ENCODE measurements around the gene GLI3. TPM values are rescaled to one million over a fixed set of nuclear protein-coding genes. Genes with fewer than 3 reads are reported as not detected.
A peak's percentile ranks its signal among the peaks of the same experiment; 100 is the strongest.

Gene GLI3
- polyA plus RNA-seq, 1 experiment: 6.0 TPM

DNA sequence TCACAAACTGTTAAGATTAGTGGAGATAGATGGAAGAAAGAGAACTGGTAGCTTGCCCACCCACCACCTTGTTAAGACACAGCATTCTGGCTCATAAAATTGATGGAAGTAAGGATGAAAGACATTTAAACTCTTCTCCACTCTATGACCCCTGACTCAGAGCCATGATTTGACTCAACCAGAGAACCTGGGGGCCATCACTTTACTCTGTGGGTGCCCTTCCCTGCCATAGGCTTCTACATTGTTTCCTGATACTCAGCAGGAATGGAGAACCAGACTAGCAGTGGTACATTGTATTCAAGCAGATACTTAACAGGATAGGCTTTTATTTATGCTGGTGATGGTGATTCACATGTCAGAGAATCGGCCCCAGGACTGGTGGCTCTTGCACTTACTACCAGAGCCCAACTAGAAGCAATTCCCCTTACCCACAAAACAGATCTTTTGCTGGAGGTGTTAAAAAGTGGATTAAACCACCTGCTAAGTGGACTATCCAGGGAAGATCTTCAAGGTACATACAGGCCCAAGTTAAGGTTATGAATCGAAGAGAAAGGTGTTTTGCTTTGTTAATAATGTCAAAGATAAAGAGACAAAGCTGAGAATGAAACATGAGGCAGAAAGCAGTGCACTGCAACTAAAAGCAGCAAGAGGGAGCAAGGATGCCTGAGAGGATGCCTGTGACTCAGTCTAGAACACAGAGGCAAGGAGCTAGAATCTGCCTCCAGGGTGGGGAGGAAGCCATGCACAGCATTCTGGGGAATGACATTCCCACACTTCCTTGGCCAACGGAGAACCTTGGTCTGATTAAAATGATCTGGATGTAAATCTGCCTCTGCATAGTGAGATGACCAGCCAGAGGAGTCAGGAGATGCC lies 36.0 kb upstream of the GLI3 start:
- Histone ChIP-seq H3K27ac (ENCODE audit: low read depth, low read length) (no peak overlapping the region), H3K4me3 (ENCODE audit: low read depth, low read length) (no peak overlapping the region), H3K9me3 (ENCODE audit: control insufficient read depth, insufficient read depth, low read length) (no peaks in the 10 kb centered on the region), H3K27me3 (ENCODE audit: control insufficient read depth, insufficient read depth, low read length) (no peaks in the 10 kb centered on the region)
- TF ChIP-seq, protein P1, sequence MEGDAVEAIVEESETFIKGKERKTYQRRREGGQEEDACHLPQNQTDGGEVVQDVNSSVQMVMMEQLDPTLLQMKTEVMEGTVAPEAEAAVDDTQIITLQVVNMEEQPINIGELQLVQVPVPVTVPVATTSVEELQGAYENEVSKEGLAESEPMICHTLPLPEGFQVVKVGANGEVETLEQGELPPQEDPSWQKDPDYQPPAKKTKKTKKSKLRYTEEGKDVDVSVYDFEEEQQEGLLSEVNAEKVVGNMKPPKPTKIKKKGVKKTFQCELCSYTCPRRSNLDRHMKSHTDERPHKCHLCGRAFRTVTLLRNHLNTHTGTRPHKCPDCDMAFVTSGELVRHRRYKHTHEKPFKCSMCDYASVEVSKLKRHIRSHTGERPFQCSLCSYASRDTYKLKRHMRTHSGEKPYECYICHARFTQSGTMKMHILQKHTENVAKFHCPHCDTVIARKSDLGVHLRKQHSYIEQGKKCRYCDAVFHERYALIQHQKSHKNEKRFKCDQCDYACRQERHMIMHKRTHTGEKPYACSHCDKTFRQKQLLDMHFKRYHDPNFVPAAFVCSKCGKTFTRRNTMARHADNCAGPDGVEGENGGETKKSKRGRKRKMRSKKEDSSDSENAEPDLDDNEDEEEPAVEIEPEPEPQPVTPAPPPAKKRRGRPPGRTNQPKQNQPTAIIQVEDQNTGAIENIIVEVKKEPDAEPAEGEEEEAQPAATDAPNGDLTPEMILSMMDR (IDR thresholded peaks at IDR 0.05; ENCODE audit: low read depth, low read length): peak; percentile 59
- no peak for DNase-seq (ENCODE audit: low read depth, low spot score)
- ChIA-PET CTCF (interaction anchor here (0.5 to 1.4 kb wide), 11 partner anchors 10 to 301 kb away, joined by 3 to 9 read pairs (median 5); no protein-coding TSS in a partner anchor), POLR2A (no interaction called here)

DNA sequence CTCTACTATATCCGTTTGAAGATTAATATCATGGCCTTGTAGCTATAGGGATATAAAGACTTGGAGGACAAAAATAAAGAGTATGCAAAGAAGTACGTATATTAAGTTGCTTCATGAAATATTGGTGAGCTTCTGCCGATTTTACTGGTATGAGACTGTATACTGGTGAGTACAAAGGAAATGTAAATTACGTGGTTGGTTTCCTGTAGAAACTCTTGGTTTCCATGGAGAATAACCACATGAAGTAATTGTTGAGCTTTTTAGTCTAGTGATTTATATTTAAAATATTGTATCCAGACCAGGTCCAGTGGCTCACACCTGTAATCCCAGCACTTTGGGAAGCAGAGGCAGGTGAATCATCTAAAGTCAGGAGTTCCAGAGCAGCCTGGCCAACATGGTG lies 32.2 kb upstream of the GLI3 start:
- H3K9me3 ChIP-seq (ENCODE audit: control insufficient read depth, insufficient read depth, low read length): no peaks in the 10 kb centered on the region
- TF ChIP-seq, protein P1 (IDR thresholded peaks at IDR 0.05; ENCODE audit: low read depth, low read length): no peak
- no peak for DNase-seq (ENCODE audit: low read depth, low spot score)
- no peak overlapping the region for H3K27ac ChIP-seq (ENCODE audit: low read depth, low read length)
- no peak overlapping the region for H3K4me3 ChIP-seq (ENCODE audit: low read depth, low read length)
- H3K27me3 ChIP-seq (ENCODE audit: control insufficient read depth, insufficient read depth, low read length): no peaks in the 10 kb centered on the region
- ChIA-PET CTCF (interaction anchor here (1.0 to 1.6 kb wide), 2 partner anchors 23 to 290 kb away, joined by 4 to 9 read pairs; no protein-coding TSS in a partner anchor), POLR2A (no interaction called here)

DNA sequence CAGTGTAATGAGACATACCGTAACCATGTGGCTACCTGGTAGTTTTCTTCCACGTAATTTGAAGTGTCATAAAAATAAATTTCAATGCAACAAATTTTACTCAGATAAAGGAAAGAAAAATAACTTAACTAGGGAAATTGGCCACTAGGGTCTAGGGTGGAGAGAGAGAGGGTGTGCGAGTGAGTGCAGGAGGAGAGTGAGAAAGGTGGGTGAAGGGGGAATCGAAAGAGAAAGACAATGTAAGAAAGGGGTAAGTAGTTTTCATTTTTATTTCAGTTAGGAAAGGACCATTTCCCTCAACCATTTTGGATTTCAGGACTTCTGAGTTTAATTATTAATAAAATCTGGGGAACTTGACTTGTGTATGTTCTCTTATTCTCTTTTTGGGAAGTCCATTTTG lies 27.7 kb upstream of the GLI3 start:
- H3K27me3 ChIP-seq (ENCODE audit: control insufficient read depth, insufficient read depth, low read length): no peaks in the 10 kb centered on the region
- CTCF ChIA-PET: no interaction called here
- H3K9me3 ChIP-seq (ENCODE audit: control insufficient read depth, insufficient read depth, low read length): no peaks in the 10 kb centered on the region
- no peak overlapping the region for H3K4me3 ChIP-seq (ENCODE audit: low read depth, low read length)
- H3K27ac ChIP-seq (ENCODE audit: low read depth, low read length): no peak overlapping the region
- POLR2A ChIA-PET: no interaction called here
- TF ChIP-seq, protein P1 (IDR thresholded peaks at IDR 0.05; ENCODE audit: low read depth, low read length): no peak
- no peak for DNase-seq (ENCODE audit: low read depth, low spot score)

DNA sequence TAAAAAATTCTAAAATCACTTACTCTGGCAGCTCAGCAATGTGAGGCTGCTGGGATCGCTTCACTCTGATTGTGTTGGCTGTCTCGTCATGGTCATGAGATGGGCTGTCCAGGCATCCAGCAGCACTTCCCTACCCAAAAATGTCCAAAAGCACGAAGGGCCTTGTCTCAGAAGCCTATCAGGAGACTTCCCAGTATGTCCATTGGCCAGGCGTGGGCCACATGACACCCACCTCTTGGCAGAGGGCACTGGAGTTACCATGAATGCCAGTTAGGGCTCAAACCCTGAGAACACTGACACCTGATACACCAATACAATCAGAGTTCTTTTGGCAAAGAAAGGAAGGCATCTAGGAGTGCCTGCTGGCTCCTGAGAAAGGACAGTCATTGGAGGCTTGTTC lies 27.0 kb upstream of the GLI3 start:
- no peaks in the 10 kb centered on the region for H3K27me3 ChIP-seq (ENCODE audit: control insufficient read depth, insufficient read depth, low read length)
- TF ChIP-seq, protein P1 (IDR thresholded peaks at IDR 0.05; ENCODE audit: low read depth, low read length): no peak
- no peaks in the 10 kb centered on the region for H3K9me3 ChIP-seq (ENCODE audit: control insufficient read depth, insufficient read depth, low read length)
- H3K27ac ChIP-seq (ENCODE audit: low read depth, low read length): no peak overlapping the region
- no peak overlapping the region for H3K4me3 ChIP-seq (ENCODE audit: low read depth, low read length)
- CTCF ChIA-PET: interaction anchor here (1.8 kb wide), 1 partner anchor 8 kb away, joined by 5 read pairs; no protein-coding TSS in a partner anchor
- DNase-seq (ENCODE audit: low read depth, low spot score): no peak
- POLR2A ChIA-PET: no interaction called here

DNA sequence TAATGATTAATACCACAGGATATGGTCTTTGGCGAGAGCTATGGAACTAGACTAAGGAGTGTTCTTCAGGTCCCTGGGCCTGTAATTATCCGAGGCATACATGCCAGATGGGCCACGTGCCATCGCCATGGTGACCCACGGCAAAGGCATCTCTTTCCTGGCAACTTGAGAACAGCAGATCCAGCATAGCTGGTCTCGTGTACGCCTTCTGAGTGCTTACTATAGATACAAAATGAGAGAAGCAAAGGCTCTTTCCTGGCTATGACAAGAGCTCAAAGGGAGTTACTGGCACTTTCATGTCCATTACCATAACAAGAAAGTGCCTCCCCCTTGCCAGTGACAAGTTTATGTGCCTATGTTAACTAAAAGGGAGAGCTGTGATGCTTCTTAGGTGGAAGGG lies 26.0 kb upstream of the GLI3 start:
- H3K9me3 ChIP-seq (ENCODE audit: control insufficient read depth, insufficient read depth, low read length): no peaks in the 10 kb centered on the region
- H3K27me3 ChIP-seq (ENCODE audit: control insufficient read depth, insufficient read depth, low read length): no peaks in the 10 kb centered on the region
- ChIA-PET CTCF (interaction anchor here (0.7 to 1.8 kb wide), 3 partner anchors 9 to 285 kb away, joined by 3 to 7 read pairs (median 5); no protein-coding TSS in a partner anchor), POLR2A (interaction anchor here (0.7 to 1.0 kb wide), 2 partner anchors 26 to 31 kb away, joined by 3 read pairs; partner anchors contain the start of gene GLI3)
- TF ChIP-seq, protein P1 (IDR thresholded peaks at IDR 0.05; ENCODE audit: low read depth, low read length): no peak
- DNase-seq (ENCODE audit: low read depth, low spot score): peak; percentile 15
- no peak overlapping the region for H3K27ac ChIP-seq (ENCODE audit: low read depth, low read length)
- no peak overlapping the region for H3K4me3 ChIP-seq (ENCODE audit: low read depth, low read length)

Data from AG04450 (cell line).